Left hindlimb (tissue), 1 donor: Measurements from ENCODE around the gene EXOC4.
"Not testable (repeated sequence)": the region's sequence is repeated elsewhere in the genome, so short reads cannot be mapped to it uniquely, and the experiment has no call there.

ENCODE experiments used
- DNase-seq: peaks from one replicate; pipeline ENCODE4 v3.0.0-alpha.2; 2018

EXOC4 gene

DNA sequence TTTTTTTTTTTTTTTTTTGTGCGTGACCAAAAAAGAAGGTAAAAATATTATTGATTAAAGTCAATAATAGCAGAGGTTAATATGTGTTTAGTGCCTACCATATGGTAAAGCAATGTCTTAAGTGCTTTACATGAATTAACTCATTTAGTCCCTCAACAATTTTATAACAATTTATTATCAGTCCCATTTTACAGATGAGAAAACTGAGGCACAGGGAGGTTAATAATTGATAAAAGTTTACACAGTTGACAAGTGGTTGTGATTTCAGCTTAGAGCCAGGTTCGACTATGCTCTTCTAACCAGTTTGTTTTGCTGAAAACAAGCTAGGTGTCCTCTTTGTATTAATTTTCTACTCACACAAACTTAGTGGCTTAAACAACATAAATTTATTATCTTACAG, 67.0 kb downstream of the EXOC4 start:
- DNase-seq = no peak

GRCh38 chr7:133320891-133321290, 68.0 kb downstream of the EXOC4 start:
- no peak for DNase-seq

DNA sequence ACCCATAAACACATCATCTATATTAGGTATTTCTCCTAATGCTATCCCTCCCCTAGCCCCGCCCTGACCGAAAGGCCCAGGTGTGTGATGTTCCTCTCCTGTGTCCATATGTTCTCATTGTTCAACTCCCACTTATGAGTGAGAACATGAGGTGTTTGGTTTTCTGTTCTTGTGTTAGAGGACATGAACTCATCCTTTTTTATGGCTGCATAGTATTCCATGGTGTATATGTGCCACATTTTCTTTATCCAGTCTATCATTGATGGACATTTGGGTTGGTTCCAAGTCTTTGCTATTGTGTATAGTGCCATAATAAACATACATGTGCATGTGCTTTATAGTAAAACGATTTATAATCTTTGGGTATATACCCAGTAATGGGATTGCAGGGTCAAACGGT, 68.5 kb downstream of the EXOC4 start:
- not testable (repeated sequence) for DNase-seq

GRCh38 chr7:133326745-133327144, 73.9 kb downstream of the EXOC4 start:
- not testable (repeated sequence) for DNase-seq

DNA sequence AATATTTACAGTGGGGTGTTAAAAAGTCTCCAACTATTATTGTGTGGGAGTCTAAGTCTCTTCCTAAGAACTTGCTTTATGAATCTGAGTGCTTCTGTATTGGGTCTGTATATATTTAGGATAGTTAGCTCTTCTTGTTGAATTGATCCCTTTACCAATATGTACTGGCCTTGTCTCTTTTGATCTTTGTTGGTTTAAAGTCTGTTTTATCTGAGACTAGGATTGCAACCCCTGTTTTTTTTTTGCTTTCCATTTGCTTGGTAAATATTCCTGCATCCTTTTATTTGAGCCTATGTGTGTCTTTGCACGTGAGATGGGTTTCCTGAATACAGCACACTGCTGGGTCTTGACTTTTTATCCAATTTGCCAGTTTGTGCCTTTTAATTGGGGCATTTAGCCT, 75.1 kb downstream of the EXOC4 start:
- not testable (repeated sequence) for DNase-seq

GRCh38 chr7:133330085-133330484, 77.2 kb downstream of the EXOC4 start:
- no peak for DNase-seq

GRCh38 chr7:133331861-133332260, 79.0 kb downstream of the EXOC4 start:
- no peak for DNase-seq

GRCh38 chr7:133339772-133340171, 86.9 kb downstream of the EXOC4 start:
- no peak for DNase-seq

- DNase-seq = no peak
Measured at GRCh38 chr7:133344275-133344674, 91.4 kb downstream of the EXOC4 start.

- DNase-seq = no peak
Measured at GRCh38 chr7:133345690-133346421, 93.0 kb downstream of the EXOC4 start.

DNA sequence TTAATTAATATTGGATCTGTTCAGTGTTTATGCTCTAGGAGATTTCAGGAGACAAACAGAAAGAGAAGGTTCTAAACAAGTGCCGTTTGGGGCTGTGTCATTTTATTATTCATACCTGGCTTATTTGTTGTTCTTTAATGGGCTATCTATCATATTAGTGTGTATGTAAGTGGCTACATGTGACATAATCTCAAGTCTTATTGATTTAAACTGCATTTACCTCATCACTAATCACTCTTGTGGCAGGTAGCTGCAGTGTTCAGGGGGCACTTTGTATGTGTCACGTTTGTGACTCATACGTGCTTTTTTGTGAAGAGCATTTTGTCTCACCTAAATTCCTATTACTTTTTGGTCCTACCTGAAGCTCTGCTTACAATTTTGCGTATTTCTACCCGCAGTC, 95.4 kb downstream of the EXOC4 start:
- no peak for DNase-seq

- no peak for DNase-seq
Measured at GRCh38 chr7:133349101-133349500, 96.2 kb downstream of the EXOC4 start.

- no peak for DNase-seq
Measured at GRCh38 chr7:133352430-133352829, 99.6 kb downstream of the EXOC4 start.

DNA sequence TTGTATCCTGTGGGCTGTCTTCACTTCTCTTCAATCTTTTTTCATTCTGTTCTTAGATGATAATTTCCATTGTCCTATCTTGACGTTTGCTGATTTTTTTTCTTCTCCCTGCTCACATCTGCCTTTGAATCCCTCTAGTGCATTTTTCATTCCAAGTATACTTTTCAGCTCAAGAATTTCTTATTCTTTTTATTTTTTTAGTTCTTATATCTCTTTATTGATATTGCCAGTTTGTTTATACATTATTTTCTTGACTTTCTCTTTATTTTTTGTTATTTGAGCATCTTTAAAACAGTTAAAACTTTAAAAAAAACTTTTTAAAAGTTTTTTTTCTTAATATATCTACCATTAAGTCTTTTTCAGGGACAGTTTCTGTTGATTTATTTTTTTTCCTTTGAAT, 100.9 kb downstream of the EXOC4 start:
- no peak for DNase-seq

GRCh38 chr7:133354546-133355324, 101.9 kb downstream of the EXOC4 start:
- DNase-seq = no peak

DNA sequence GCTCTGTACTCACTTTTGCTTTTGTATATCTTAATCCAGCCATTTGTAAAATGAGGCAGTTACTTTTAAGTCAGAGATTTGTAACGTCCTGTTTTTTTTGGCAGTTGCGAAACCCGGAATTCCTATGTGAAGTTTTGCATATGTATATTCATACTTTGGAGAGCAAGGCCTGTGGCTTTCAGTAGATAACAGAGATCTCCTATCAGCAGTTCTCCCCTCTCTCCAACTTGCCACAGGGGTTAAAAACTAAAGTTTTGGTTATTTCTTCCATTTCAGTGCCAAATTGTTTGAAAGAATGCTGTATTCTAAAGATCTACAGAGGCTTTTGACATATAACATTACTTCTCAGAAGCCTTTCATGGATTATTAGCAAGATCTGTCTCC, 102.4 kb downstream of the EXOC4 start:
- DNase-seq = no peak

GRCh38 chr7:133355822-133356221, 102.9 kb downstream of the EXOC4 start:
- no peak for DNase-seq

DNA sequence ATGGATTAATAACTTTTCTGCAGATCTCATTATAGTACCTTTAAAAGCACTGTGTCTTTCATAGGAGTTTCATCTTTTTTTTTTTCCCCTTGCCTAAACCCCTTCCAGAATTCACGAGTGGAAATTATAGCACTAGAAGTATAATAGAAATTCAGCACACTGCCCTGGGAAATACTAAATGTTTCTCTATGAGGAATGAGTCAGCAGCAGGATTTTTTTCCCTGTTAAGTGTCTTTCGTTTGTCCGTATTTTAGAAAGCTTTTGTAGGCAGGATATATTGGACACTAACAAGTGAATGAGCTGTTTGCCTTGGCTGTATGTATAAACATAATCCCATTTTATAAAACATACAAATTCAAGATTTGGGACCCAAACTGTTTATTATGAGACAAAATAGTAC, 105.8 kb downstream of the EXOC4 start:
- DNase-seq = no peak

GRCh38 chr7:133359449-133359848, 106.6 kb downstream of the EXOC4 start:
- no peak for DNase-seq

- DNase-seq = no peak
Measured at GRCh38 chr7:133360201-133360600, 107.3 kb downstream of the EXOC4 start.

GRCh38 chr7:133361806-133362205, 108.9 kb downstream of the EXOC4 start:
- no peak for DNase-seq

DNA sequence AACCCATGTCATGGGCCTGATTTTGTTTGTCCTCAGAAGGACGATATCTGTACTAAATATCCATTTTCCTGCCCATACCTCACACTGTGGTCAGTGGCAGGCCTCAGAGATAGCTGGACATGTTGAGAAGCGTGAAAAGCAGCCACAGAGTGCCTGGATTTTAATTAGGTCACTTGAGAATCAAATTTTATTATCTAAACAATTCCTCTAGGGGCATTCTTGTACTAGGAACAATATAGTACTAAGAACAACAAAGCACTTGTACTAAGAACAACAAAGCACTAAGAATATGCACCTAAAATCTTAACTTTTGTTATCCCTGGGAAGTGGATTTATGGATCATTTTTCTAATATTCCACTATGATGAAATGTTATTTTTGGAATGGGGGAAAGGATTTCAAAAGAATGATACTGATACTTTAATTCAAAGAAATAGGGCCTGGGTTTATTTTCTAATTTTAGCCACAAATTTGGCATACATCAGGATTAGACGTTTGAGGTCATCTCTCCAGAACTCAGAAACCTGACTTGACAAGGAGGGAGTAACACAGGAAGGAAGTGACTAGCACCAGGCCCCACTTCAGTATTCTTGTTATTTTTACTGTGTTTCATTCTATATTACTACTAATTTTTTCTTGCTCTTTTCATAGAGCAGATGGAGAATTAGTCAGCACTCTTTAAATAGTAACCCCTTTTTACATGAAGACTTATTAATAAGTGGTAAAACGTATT, 112.2 kb downstream of the EXOC4 start:
- DNase-seq = no peak

- no peak for DNase-seq
Measured at GRCh38 chr7:133365917-133366316, 113.0 kb downstream of the EXOC4 start.

DNA sequence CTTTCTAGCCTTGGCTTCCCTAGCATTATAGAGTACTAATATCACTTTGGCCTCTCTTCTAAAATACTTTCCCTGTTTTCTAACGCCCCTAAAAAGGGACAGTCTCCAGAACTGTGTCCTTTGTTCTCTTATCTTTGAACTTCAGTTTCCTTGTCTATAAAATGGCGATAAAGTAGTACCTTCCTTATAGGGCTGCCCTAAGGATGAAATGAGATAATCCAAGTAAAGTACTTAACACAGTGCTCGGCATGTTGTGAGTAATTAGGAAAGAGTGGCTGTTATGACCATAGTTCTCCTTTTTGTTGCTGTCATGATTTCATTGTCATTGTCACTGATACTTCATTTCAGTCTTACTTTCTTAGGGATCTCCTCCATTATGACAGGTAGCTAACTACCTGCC, 114.7 kb downstream of the EXOC4 start:
- no peak for DNase-seq
